Neutrophil (primary cell): ENCODE results near the gene C19orf85.

Experiments used
- H3K27ac ChIP-seq: fragments of 200-600 bp; sonication (generic); 2 replicates; pipeline ENCODE4 v1.5.1; 2016; ENCODE audit warnings: mild to moderate bottlenecking, moderate library complexity
- H3K27me3 ChIP-seq: fragments of 200-600 bp; sonication (generic); 2 replicates; pipeline ENCODE4 v1.6.0; 2016; ENCODE audit warnings: mild to moderate bottlenecking
- H3K36me3 ChIP-seq: fragments of 200-600 bp; sonication (generic); 2 replicates; pipeline ENCODE4 v1.5.1; 2017
- H3K4me1 ChIP-seq, 2 experiments: fragments of 200-600 bp in 1 of 2; sonication (generic) in 1 of 2; 1 replicate in 1 of 2; 2 replicates in 1 of 2; pipeline versions ENCODE4 v1.5.1 to v1.6.1; 2013 to 2016; ENCODE audit warnings: low read depth in 1 of 2, low read length in 1 of 2, mild to moderate bottlenecking in 1 of 2, moderate library complexity in 1 of 2; ENCODE audit not compliant: control insufficient read depth in 1 of 2, insufficient read depth in 1 of 2
- H3K4me3 ChIP-seq, 2 experiments: fragments of 200-600 bp in 1 of 2; sonication (generic) in 1 of 2; 1 replicate in 1 of 2; 2 replicates in 1 of 2; pipeline ENCODE4 v1.5.1; 2013 to 2016; ENCODE audit warnings: low read depth in 1 of 2, low read length in 1 of 2, mild to moderate bottlenecking in 1 of 2, moderate library complexity in 1 of 2
- H3K9me3 ChIP-seq: fragments of 200-600 bp; sonication (generic); 2 replicates; pipeline ENCODE4 v1.5.1; 2016
- TF ChIP-seq, protein P1 (sequence below): fragments of 200-600 bp; sonication (generic); IDR thresholded peaks from 2 replicates; pipeline ENCODE4 v1.5.1; 2016; ENCODE audit warnings: antibody characterized with exemption

Gene C19orf85

DNA sequence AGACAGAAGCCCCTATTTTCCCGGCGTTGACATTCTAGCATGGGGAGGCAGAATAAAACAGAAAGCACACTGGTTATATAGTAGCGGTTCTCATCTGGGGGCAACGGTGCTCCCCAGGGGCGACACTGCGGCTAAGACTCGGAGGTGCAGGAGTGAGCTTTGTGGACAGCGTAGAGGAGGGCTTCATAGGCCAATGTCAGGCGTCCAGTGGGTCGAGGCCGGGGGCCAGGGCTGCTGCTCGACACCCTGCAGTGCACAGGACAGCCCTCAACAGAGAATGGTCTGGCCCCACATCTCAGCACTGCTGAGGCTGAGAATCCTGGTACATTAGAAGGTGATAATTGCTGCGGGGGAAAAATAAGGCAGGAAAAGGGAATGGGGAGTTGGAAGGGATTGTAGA is 13.4 kb upstream of the C19orf85 start:
- TF ChIP-seq, protein P1, sequence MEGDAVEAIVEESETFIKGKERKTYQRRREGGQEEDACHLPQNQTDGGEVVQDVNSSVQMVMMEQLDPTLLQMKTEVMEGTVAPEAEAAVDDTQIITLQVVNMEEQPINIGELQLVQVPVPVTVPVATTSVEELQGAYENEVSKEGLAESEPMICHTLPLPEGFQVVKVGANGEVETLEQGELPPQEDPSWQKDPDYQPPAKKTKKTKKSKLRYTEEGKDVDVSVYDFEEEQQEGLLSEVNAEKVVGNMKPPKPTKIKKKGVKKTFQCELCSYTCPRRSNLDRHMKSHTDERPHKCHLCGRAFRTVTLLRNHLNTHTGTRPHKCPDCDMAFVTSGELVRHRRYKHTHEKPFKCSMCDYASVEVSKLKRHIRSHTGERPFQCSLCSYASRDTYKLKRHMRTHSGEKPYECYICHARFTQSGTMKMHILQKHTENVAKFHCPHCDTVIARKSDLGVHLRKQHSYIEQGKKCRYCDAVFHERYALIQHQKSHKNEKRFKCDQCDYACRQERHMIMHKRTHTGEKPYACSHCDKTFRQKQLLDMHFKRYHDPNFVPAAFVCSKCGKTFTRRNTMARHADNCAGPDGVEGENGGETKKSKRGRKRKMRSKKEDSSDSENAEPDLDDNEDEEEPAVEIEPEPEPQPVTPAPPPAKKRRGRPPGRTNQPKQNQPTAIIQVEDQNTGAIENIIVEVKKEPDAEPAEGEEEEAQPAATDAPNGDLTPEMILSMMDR = no peak
- Histone ChIP-seq H3K9me3 (no peaks in the 10 kb centered on the region), H3K4me1 (peaks cover 14 to 16% of the 10 kb centered on the region in 2 experiments), H3K36me3 (peaks cover 20% of the 10 kb centered on the region), H3K27ac (no peak overlapping the region), H3K4me3 (no peak overlapping the region), H3K27me3 (no peaks in the 10 kb centered on the region)

GRCh38 chr19:55476100-55476775 is 11.7 kb upstream of the C19orf85 start, which contains the start of gene ZNF628:
Gene ZNF628 (plus strand): TSS chr19:55476617. CDS start chr19:55479911, 3,294 bp downstream.
- peaks cover 14 to 16% of the 10 kb centered on the region in 2 experiments for H3K4me1 ChIP-seq
- TF ChIP-seq, protein P1 = no peak
- peak within 1 kb of the TSS; percentile 91 for H3K27ac ChIP-seq
- H3K9me3 ChIP-seq = no peaks in the 10 kb centered on the region
- no peaks in the 10 kb centered on the region for H3K27me3 ChIP-seq
- peaks cover 3% of the 10 kb centered on the region for H3K36me3 ChIP-seq
- H3K4me3 ChIP-seq = peak within 1 kb of the TSS; percentile 81 to 90

GRCh38 chr19:55474269-55475265 is 10.0 kb upstream of the C19orf85 start:
- Histone ChIP-seq H3K4me3 (no peak overlapping the region), H3K27ac (no peak overlapping the region), H3K4me1 (peaks cover 14 to 16% of the 10 kb centered on the region in 2 experiments)

GRCh38 chr19:55473225-55474012 is 8.9 kb upstream of the C19orf85 start:
- TF ChIP-seq, protein P1 = no peak
- Histone ChIP-seq H3K36me3 (no peaks in the 10 kb centered on the region), H3K4me3 (no peak overlapping the region), H3K9me3 (no peaks in the 10 kb centered on the region), H3K4me1 (peaks cover 14 to 16% of the 10 kb centered on the region in 2 experiments), H3K27ac (no peak overlapping the region), H3K27me3 (no peaks in the 10 kb centered on the region)

More at GRCh38 chr19:55474269-55475265, 10.0 kb upstream of the C19orf85 start:
- Histone ChIP-seq H3K27me3 (no peaks in the 10 kb centered on the region), H3K9me3 (no peaks in the 10 kb centered on the region), H3K36me3 (no peaks in the 10 kb centered on the region)
- TF ChIP-seq, protein P1 = no peak

- Histone ChIP-seq H3K27ac (no peak overlapping the region), H3K4me3 (no peak overlapping the region), H3K27me3 (peaks cover under 1% of the 10 kb centered on the region), H3K9me3 (no peaks in the 10 kb centered on the region), H3K36me3 (no peaks in the 10 kb centered on the region), H3K4me1 (peaks cover 12 to 18% of the 10 kb centered on the region in 2 experiments)
- TF ChIP-seq, protein P1 = no peak
These were observed 7.9 kb upstream of the C19orf85 start for GRCh38 chr19:55472463-55472862.
